Stomach smooth muscle (tissue), 2 donors: ENCODE data around the gene CEACAM21.

Experiments
- H3K27ac ChIP-seq: one replicate; pipeline ENCODE4 v1.7.0; 2013; ENCODE audit warnings: mild to moderate bottlenecking, low read length, inconsistent platforms
- H3K27me3 ChIP-seq, 2 donors: one replicate each; pipeline ENCODE4 v1.7.0; 2013; ENCODE audit warnings: low read length in 2 of 2; ENCODE audit not compliant: insufficient read depth in 2 of 2, control insufficient read depth in 1 of 2
- H3K36me3 ChIP-seq, 2 donors: one replicate each; pipeline ENCODE4 v1.7.0; 2013; ENCODE audit warnings: low read length in 2 of 2; ENCODE audit not compliant: control insufficient read depth in 2 of 2, insufficient read depth in 2 of 2
- H3K4me1 ChIP-seq: one replicate; pipeline ENCODE4 v1.7.0; 2013; ENCODE audit warnings: low read length; ENCODE audit not compliant: control insufficient read depth, insufficient read depth
- H3K4me3 ChIP-seq, 2 donors: one replicate each; pipeline ENCODE4 v1.7.0; 2013; ENCODE audit warnings: low read length in 2 of 2
- H3K9ac ChIP-seq, 2 donors: one replicate each; pipeline ENCODE4 v1.7.0; 2013; ENCODE audit warnings: low read length in 2 of 2, mild to moderate bottlenecking in 1 of 2
- H3K9me3 ChIP-seq, 2 donors: one replicate each; pipeline ENCODE4 v1.7.0; 2013; ENCODE audit warnings: low read length in 2 of 2; ENCODE audit not compliant: control insufficient read depth in 2 of 2
- donor health status: healthy.
- donor health status: Pancreatic carcinoma.

The CEACAM21 gene

DNA sequence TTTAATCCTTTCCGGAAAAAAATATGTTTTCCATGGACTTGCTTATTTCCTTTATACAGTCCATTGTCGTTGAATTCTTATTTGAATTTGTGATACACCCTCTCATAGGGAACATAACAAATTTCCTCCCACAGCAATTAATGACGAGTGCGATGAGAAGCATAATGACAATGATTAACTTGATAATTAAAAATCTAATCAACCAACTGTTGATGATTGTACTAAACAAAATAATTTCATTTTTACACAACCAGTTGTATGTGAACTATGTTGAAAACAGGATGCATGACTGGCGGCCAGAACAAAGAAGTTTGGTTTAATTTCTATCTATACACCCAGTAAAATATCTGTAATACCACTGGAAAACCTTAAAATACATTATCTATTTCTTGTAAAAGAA is 26.1 kb upstream of the CEACAM21 start:
- no peak overlapping the region for H3K9ac ChIP-seq
- no peak overlapping the region for H3K27ac ChIP-seq
- no peaks in the 10 kb centered on the region for H3K36me3 ChIP-seq
- H3K27me3 ChIP-seq, result peaks cover 0 to 15% of the 10 kb centered on the region in 2 donors
- H3K4me1 ChIP-seq, result no peaks in the 10 kb centered on the region
- H3K9me3 ChIP-seq, result no peaks in the 10 kb centered on the region
- H3K4me3 ChIP-seq, result no peak overlapping the region

DNA sequence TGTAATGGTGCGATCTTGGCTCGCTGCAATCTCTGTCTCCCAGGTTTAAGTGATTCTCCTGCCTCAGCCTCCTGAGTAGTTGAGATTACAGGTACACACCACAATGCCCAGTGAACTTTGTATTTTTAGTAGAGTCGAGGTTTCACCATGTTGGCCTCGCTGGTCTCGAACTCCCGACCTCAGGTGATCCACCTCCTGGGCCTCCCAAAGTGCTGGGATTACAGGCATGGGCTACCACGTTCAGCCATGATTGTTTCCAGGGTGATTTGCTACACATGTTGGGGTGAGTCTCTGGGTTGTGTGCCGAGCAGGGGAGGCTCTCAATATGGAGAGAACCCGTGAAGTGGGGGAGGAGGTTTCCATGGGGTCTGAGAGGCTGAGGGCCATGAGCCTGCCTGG is 24.8 kb upstream of the CEACAM21 start:
- no peak overlapping the region for H3K4me3 ChIP-seq
- H3K27ac ChIP-seq, result no peak overlapping the region
- H3K4me1 ChIP-seq, result no peaks in the 10 kb centered on the region
- H3K27me3 ChIP-seq, result peaks cover 0 to 10% of the 10 kb centered on the region in 2 donors
- H3K9ac ChIP-seq, result no peak overlapping the region
- H3K9me3 ChIP-seq, result no peaks in the 10 kb centered on the region
- H3K36me3 ChIP-seq, result no peaks in the 10 kb centered on the region

DNA sequence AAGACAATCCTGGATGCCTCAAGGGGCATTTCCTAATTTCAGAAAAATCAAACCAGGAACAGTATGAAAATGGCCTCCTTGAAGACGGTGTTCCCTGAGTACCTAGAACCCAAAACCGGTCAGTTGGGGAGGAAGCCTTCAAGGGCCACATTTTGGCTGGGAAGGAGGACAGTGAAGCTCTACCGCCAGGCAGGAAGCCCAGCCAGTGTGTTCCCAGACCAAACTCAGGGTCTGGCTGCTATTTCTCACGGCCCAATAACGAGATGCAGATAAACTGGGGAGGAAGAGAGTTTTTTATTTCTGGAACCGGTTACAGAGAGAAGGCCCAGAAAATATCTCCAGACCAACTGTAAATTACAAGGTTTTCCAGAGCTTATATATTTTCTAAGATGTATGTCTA is 24.3 kb upstream of the CEACAM21 start:
- H3K36me3 ChIP-seq, result no peaks in the 10 kb centered on the region
- H3K4me3 ChIP-seq, result no peak overlapping the region
- H3K27ac ChIP-seq, result no peak overlapping the region
- H3K9ac ChIP-seq, result no peak overlapping the region
- H3K27me3 ChIP-seq, result peaks cover 0 to 9% of the 10 kb centered on the region in 2 donors
- no peaks in the 10 kb centered on the region for H3K9me3 ChIP-seq
- H3K4me1 ChIP-seq, result no peaks in the 10 kb centered on the region

GRCh38 chr19:41552558-41552957 is 23.4 kb upstream of the CEACAM21 start:
- Histone ChIP-seq H3K4me3 (no peak overlapping the region), H3K36me3 (no peaks in the 10 kb centered on the region), H3K27ac (no peak overlapping the region), H3K4me1 (no peaks in the 10 kb centered on the region), H3K9me3 (no peaks in the 10 kb centered on the region), H3K9ac (no peak overlapping the region), H3K27me3 (peaks cover 4 to 7% of the 10 kb centered on the region in 2 donors)

GRCh38 chr19:41553804-41554203 is 22.2 kb upstream of the CEACAM21 start:
- Histone ChIP-seq H3K36me3 (no peaks in the 10 kb centered on the region), H3K4me3 (no peak overlapping the region), H3K27ac (no peak overlapping the region), H3K4me1 (no peaks in the 10 kb centered on the region), H3K9me3 (no peaks in the 10 kb centered on the region), H3K27me3 (peaks cover 4 to 5% of the 10 kb centered on the region in 2 donors), H3K9ac (no peak overlapping the region)

GRCh38 chr19:41554907-41555306 is 21.1 kb upstream of the CEACAM21 start:
- no peaks in the 10 kb centered on the region for H3K36me3 ChIP-seq
- H3K9me3 ChIP-seq, result no peaks in the 10 kb centered on the region
- peaks cover 0 to 5% of the 10 kb centered on the region in 2 donors for H3K27me3 ChIP-seq

GRCh38 chr19:41555748-41556147 is 20.2 kb upstream of the CEACAM21 start:
- peaks cover 0 to 5% of the 10 kb centered on the region in 2 donors for H3K27me3 ChIP-seq

More at GRCh38 chr19:41554907-41555306, 21.1 kb upstream of the CEACAM21 start:
- Histone ChIP-seq H3K9ac (no peak overlapping the region), H3K4me3 (no peak overlapping the region), H3K4me1 (no peaks in the 10 kb centered on the region), H3K27ac (no peak overlapping the region)

DNA sequence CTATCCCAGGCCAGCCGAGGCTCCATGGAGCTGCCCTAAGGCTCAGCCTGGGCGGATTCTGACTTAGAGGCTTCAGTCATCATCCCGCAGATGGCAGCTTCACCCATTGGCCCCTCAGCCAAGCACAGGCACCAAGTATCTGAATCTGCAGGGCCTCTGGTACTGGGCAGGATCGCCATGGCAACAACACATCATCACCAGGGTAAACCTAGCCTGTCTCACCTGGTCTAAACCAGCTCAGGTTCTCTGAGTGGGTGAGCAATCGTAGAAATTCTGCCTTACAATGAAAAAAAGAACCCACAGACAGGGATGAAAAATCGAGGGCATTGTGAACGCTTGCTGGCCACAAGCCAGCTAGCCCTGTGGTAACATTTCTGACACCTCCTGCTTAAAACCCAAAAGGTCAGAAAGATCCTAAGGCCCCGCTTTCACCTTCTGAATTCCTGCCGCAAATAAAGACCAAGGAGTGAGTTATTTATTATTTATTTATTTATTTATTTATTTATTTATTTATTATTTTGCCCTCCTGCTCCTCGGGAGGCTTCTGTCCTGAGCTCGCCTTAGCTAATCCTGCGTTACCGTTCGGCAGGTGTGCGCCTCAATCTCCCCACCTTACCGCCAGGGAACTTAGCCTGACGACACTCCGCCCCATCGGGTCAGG is 12.0 kb upstream of the CEACAM21 start:
- no peak overlapping the region for H3K4me3 ChIP-seq
- peaks cover 18 to 28% of the 10 kb centered on the region in 2 donors for H3K27me3 ChIP-seq

More at GRCh38 chr19:41555748-41556147, 20.2 kb upstream of the CEACAM21 start:
- Histone ChIP-seq H3K36me3 (no peaks in the 10 kb centered on the region), H3K9ac (no peak overlapping the region), H3K9me3 (no peaks in the 10 kb centered on the region), H3K4me1 (no peaks in the 10 kb centered on the region), H3K27ac (no peak overlapping the region), H3K4me3 (no peak overlapping the region)

GRCh38 chr19:41564515-41565378 is 11.2 kb upstream of the CEACAM21 start:
- Histone ChIP-seq H3K9ac (no peak overlapping the region), H3K4me3 (no peak overlapping the region), H3K27me3 (peaks cover 22 to 32% of the 10 kb centered on the region in 2 donors), H3K9me3 (no peaks in the 10 kb centered on the region), H3K4me1 (peaks cover 7% of the 10 kb centered on the region), H3K27ac (no peak overlapping the region), H3K36me3 (no peaks in the 10 kb centered on the region)

More for the DNA sequence above, 12.0 kb upstream of the CEACAM21 start:
- H3K4me1 ChIP-seq, result peaks cover 7% of the 10 kb centered on the region
- no peaks in the 10 kb centered on the region for H3K9me3 ChIP-seq
- H3K36me3 ChIP-seq, result no peaks in the 10 kb centered on the region
- H3K27ac ChIP-seq, result no peak overlapping the region
- H3K9ac ChIP-seq, result no peak overlapping the region

- Histone ChIP-seq H3K9ac (no peak overlapping the region), H3K36me3 (no peaks in the 10 kb centered on the region), H3K4me3 (no peak overlapping the region), H3K4me1 (peaks cover 7% of the 10 kb centered on the region), H3K9me3 (no peaks in the 10 kb centered on the region), H3K27ac (no peak overlapping the region), H3K27me3 (peaks cover 28 to 37% of the 10 kb centered on the region in 2 donors)
These were observed 10.6 kb upstream of the CEACAM21 start for GRCh38 chr19:41565379-41565720.

GRCh38 chr19:41566001-41566400 is 10.0 kb upstream of the CEACAM21 start:
- peaks cover 7% of the 10 kb centered on the region for H3K4me1 ChIP-seq

More at GRCh38 chr19:41566001-41566400, 10.0 kb upstream of the CEACAM21 start:
- Histone ChIP-seq H3K27me3 (peaks cover 33 to 37% of the 10 kb centered on the region in 2 donors), H3K36me3 (no peaks in the 10 kb centered on the region), H3K27ac (no peak overlapping the region), H3K9me3 (no peaks in the 10 kb centered on the region), H3K9ac (no peak overlapping the region), H3K4me3 (no peak overlapping the region)
